GM12873 (cell line): ENCODE results near the gene SURF2.

Source experiments
- CTCF ChIP-seq: IDR thresholded peaks from 2 replicates; pipeline ENCODE4 v1.5.1; 2012; ENCODE audit warnings: low read depth, mild to moderate bottlenecking, moderate library complexity, low read length, control low read depth; ENCODE audit not compliant: insufficient read depth; ENCODE audit errors: missing control alignments

Gene SURF2

GRCh38 chr9:133323211-133323610 lies 33.1 kb upstream of the SURF2 start:
- TF ChIP-seq CTCF, result no peak

GRCh38 chr9:133323991-133324703 lies 32.2 kb upstream of the SURF2 start:
- TF ChIP-seq CTCF, result no peak

GRCh38 chr9:133327834-133328484 lies 28.4 kb upstream of the SURF2 start:
- TF ChIP-seq CTCF, result no peak

- peak; percentile 59 for TF ChIP-seq CTCF
These were observed 26.8 kb upstream of the SURF2 start for GRCh38 chr9:133329306-133330156.

- no peak for TF ChIP-seq CTCF
These were observed 25.1 kb upstream of the SURF2 start for GRCh38 chr9:133331221-133331620.

GRCh38 chr9:133331641-133332380 lies 24.5 kb upstream of the SURF2 start:
- no peak for TF ChIP-seq CTCF

GRCh38 chr9:133332381-133332730 lies 24.0 kb upstream of the SURF2 start:
- TF ChIP-seq CTCF, result no peak
